ENCODE measurements around the gene ZNF74.
"Not testable (repeated sequence)": the region's sequence is repeated elsewhere in the genome, so short reads cannot be mapped to it uniquely, and the experiment has no call there.

DNA sequence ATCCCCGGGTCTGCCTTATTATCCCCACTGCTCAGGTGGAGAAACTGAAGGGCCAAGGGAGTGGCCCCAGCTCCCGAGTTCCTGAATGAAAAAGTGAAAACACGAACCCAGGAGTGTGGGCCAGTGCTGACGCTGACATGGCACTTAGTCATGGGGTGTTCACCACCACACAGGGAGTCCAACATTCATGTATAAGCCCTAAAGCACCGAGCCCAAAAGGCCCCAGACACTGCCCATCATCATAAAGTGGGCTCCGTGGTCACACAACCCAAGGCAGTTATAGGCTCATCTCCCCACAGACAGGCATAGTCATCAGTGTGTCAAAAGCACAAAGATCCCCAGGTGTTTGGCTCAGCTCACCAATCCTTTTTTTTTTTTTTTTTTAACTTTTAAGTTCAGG is 41.4 kb upstream of the ZNF74 start:
- TF ChIP-seq POLR2A (IDR thresholded peaks at IDR 0.05; ENCODE audit: low read depth, low read length); POLR2AphosphoS5 (IDR thresholded peaks at IDR 0.05; ENCODE audit: low read depth, low read length); TAF1 (IDR thresholded peaks at IDR 0.05; ENCODE audit: borderline replicate concordance, low read depth, low read length): not testable (repeated sequence)

Data from GM12892 (cell line).